HEK293 (cell line): Measurements from ENCODE around the gene MCRIP1.

Experiments
- CTCF ChIA-PET: fragments of 350-600 bp; formaldehyde crosslinking; extraction: SDS; loops from one replicate; lab custom pipeline; 2021; ENCODE audit warnings: antibody characterized with exemption; lab: Yijun Ruan, JAX
- POLR2A ChIA-PET: fragments of 300-600 bp; formaldehyde crosslinking; extraction: SDS; loops from one replicate; lab custom pipeline; 2020; ENCODE audit warnings: antibody characterized with exemption, inconsistent platforms; lab: Yijun Ruan, JAX
- H3K27ac ChIP-seq: fragments of 200-500 bp; sonication (Bioruptor generic); 2 replicates; pipeline ENCODE4 v1.5.1; 2014; ENCODE audit warnings: low read depth, low read length, control low read depth, inconsistent platforms; ENCODE audit errors: extremely low read depth
- H3K36me3 ChIP-seq, 2 experiments: fragments of 200-500 bp in 1 of 2; sonication (Bioruptor generic) in 1 of 2; 1 replicate in 1 of 2; 2 replicates in 1 of 2; pipeline ENCODE4 v1.5.1; 2014 to 2017; ENCODE audit warnings: inconsistent platforms in 2 of 2, low read length in 2 of 2; ENCODE audit not compliant: control insufficient read depth in 2 of 2, insufficient read depth in 1 of 2
- H3K4me1 ChIP-seq: fragments of 200-500 bp; sonication (Bioruptor generic); 2 replicates; pipeline ENCODE4 v1.5.1; 2014; ENCODE audit warnings: mild to moderate bottlenecking, low read length, inconsistent platforms; ENCODE audit not compliant: control insufficient read depth, insufficient read depth
- H3K4me3 ChIP-seq: 2 replicates; pipeline ENCODE4 v1.5.1; 2011; ENCODE audit warnings: low read depth, mild to moderate bottlenecking, control low read depth, low read length, moderate library complexity
- H3K9me3 ChIP-seq: fragments of 200-500 bp; sonication (Bioruptor generic); 2 replicates; pipeline ENCODE4 v1.5.1; 2014; ENCODE audit warnings: low read depth, low read length, inconsistent platforms; ENCODE audit not compliant: control insufficient read depth, insufficient read depth
- HOXC10 ChIP-seq: sonication (generic); formaldehyde crosslinking; IDR thresholded peaks from 2 replicates; pipeline ENCODE4 v1.8.1; 2023; ENCODE audit warnings: mild to moderate bottlenecking, missing genetic modification reagents
- KLF1 ChIP-seq: fragments of 450-650 bp; formaldehyde crosslinking; IDR thresholded peaks from 2 replicates; pipeline ENCODE4 v1.5.1; 2016; ENCODE audit warnings: missing biosample characterization, missing genetic modification characterization
- KLF7 ChIP-seq: fragments of 450-650 bp; formaldehyde crosslinking; IDR thresholded peaks from 2 replicates; pipeline ENCODE4 v1.5.1; 2016; ENCODE audit warnings: missing biosample characterization, missing genetic modification characterization, borderline replicate concordance
- RBAK ChIP-seq: fragments of 450-650 bp; formaldehyde crosslinking; IDR thresholded peaks from 2 replicates; pipeline ENCODE4 v1.5.1; 2016; ENCODE audit warnings: missing biosample characterization, missing genetic modification characterization
- SCRT2 ChIP-seq: fragments of 450-650 bp; formaldehyde crosslinking; IDR thresholded peaks from 2 replicates; pipeline ENCODE4 v1.5.1; 2016; ENCODE audit warnings: missing biosample characterization, missing genetic modification characterization
- ZBTB20 ChIP-seq: fragments of 450-650 bp; formaldehyde crosslinking; IDR thresholded peaks from 2 replicates; pipeline ENCODE4 v1.5.1; 2016; ENCODE audit warnings: missing biosample characterization, missing genetic modification characterization
- ZBTB21 ChIP-seq: fragments of 450-650 bp; formaldehyde crosslinking; IDR thresholded peaks from 2 replicates; pipeline ENCODE4 v1.5.1; 2017; ENCODE audit warnings: missing biosample characterization, missing genetic modification characterization
- ZBTB26 ChIP-seq: fragments of 450-650 bp; formaldehyde crosslinking; optimal IDR thresholded peaks from 2 replicates; pipeline ENCODE3; 2016; ENCODE audit warnings: missing biosample characterization, mild to moderate bottlenecking, missing genetic modification characterization
- ZFP69B ChIP-seq: fragments of 450-650 bp; formaldehyde crosslinking; IDR thresholded peaks from 2 replicates; pipeline ENCODE4 v1.5.1; 2016; ENCODE audit warnings: missing biosample characterization, missing genetic modification characterization
- ZNF140 ChIP-seq: fragments of 450-650 bp; formaldehyde crosslinking; IDR thresholded peaks from 2 replicates; pipeline ENCODE4 v1.5.1; 2016; ENCODE audit warnings: missing biosample characterization, missing genetic modification characterization
- ZNF146 ChIP-seq: fragments of 450-650 bp; formaldehyde crosslinking; IDR thresholded peaks from 2 replicates; pipeline ENCODE4 v1.5.1; 2016; ENCODE audit warnings: missing biosample characterization, missing genetic modification characterization
- ZNF155 ChIP-seq: fragments of 450-650 bp; formaldehyde crosslinking; IDR thresholded peaks from 2 replicates; pipeline ENCODE4 v1.5.1; 2016; ENCODE audit warnings: missing biosample characterization, missing genetic modification characterization
- ZNF157 ChIP-seq: fragments of 450-650 bp; formaldehyde crosslinking; IDR thresholded peaks from 2 replicates; pipeline ENCODE4 v1.5.1; 2016; ENCODE audit warnings: missing biosample characterization, missing genetic modification characterization
- ZNF394 ChIP-seq: fragments of 450-650 bp; formaldehyde crosslinking; IDR thresholded peaks from 2 replicates; pipeline ENCODE4 v1.5.1; 2016; ENCODE audit warnings: missing biosample characterization, missing genetic modification characterization, mild to moderate bottlenecking, moderate library complexity, borderline replicate concordance
- ZNF416 ChIP-seq: fragments of 450-650 bp; formaldehyde crosslinking; IDR thresholded peaks from 2 replicates; pipeline ENCODE4 v1.5.1; 2016; ENCODE audit warnings: missing biosample characterization, missing genetic modification characterization
- ZNF423 ChIP-seq: fragments of 450-650 bp; formaldehyde crosslinking; IDR thresholded peaks from 2 replicates; pipeline ENCODE4 v1.5.1; 2016; ENCODE audit warnings: missing biosample characterization, missing genetic modification characterization
- ZNF514 ChIP-seq: fragments of 450-650 bp; formaldehyde crosslinking; IDR thresholded peaks from 2 replicates; pipeline ENCODE4 v1.5.1; 2016; ENCODE audit warnings: missing biosample characterization, missing genetic modification characterization
- ZNF518A ChIP-seq: fragments of 450-650 bp; formaldehyde crosslinking; conservative IDR thresholded peaks from 2 replicates; pipeline ENCODE4 v1.5.1; 2016; ENCODE audit warnings: low read depth, missing biosample characterization, missing genetic modification characterization
- ZNF610 ChIP-seq: fragments of 450-650 bp; formaldehyde crosslinking; IDR thresholded peaks from 2 replicates; pipeline ENCODE4 v1.5.1; 2016; ENCODE audit warnings: missing biosample characterization, missing genetic modification characterization, borderline replicate concordance
- ZNF785 ChIP-seq: fragments of 450-650 bp; formaldehyde crosslinking; IDR thresholded peaks from 2 replicates; pipeline ENCODE4 v1.5.1; 2016; ENCODE audit warnings: missing biosample characterization, missing genetic modification characterization
- TF ChIP-seq, protein P1 (sequence below): fragments of 450-650 bp; formaldehyde crosslinking; IDR thresholded peaks from 2 replicates; pipeline ENCODE4 v1.5.1; 2016; ENCODE audit warnings: missing biosample characterization, missing genetic modification characterization, borderline replicate concordance

The MCRIP1 gene

DNA sequence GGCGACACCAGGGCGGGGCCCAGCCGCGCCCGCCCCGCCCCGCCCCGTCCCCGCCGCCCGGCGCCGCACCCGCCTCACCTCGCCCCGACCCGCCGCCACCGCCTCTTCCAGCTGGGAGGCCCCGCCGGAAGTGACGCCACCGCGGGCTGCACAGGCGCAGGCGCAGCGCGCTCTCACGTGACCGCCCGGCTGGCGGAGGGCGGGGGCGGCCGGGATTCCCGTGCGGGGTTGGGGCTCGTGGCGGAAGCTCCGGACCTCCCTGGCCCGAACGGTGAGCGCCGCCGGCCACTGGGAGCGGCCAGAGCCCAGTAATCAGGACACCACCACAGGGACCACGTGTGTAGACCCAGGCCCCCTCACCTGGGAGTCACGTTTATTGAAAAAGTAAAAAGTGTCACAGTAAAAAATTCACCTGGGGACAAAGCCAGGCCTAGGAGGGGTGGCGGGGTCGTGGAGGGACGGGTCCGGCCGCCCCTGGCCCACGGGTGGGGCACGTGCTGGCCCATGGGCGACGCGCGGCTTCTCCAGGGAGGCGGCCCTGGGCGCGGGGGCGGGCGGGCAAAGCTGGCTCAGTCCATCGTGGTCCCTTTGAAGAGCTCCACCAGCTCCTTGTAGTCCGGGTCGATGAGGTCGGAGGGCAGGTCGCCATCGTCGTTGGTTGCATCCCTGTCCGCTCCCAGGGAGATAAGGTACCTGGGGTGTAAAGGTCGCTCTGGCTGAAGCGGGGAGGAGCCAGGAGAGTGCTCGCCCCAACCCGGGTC, at the start of gene MCRIP1 (continued):
- TF ChIP-seq ZNF146 (no peak), ZNF140 (tag by site-specific recombination) (no peak), ZNF155 (tag by site-specific recombination) (no peak), KLF1 (peak; percentile 65), ZNF423 (tag by site-specific recombination) (no peak), ZBTB20 (tag by site-specific recombination) (no peak), ZNF785 (tag by site-specific recombination) (no peak), ZNF514 (no peak), ZNF394 (0 out of 2 replicates have a peak, but pooled peaks have one; percentile 32)

DNA sequence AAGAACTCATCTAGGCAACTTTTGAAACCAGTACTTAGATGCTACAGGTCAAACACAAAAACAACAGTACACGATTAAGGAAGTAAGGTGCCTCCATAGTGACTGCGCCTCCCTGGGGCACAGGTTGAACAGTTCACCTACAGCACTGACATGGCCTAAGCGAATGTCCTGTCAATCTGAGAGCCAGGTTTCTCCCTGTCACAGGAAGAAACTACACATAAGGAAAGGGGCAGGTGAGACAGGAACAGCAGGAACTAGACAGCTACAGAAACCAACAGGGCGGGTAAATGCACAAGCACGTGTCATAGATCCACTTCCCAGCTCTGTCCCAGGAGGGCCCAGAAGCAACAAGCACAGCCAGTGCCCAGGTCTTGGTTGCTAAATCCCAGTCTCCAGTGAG, 46.0 kb upstream of the MCRIP1 start:
- no peak overlapping the region for H3K27ac ChIP-seq

GRCh38 chr17:81878294-81878693, 45.2 kb upstream of the MCRIP1 start:
- no peak overlapping the region for H3K4me3 ChIP-seq
- no peak overlapping the region for H3K27ac ChIP-seq
- no peaks in the 10 kb centered on the region for H3K4me1 ChIP-seq
- CTCF ChIA-PET = interaction anchor here (0.7 kb wide), 1 partner anchor 251 kb away, joined by 4 read pairs; no protein-coding TSS in a partner anchor
- H3K9me3 ChIP-seq = no peaks in the 10 kb centered on the region
- POLR2A ChIA-PET = interaction anchor here (0.9 to 3.2 kb wide), 2 partner anchors 11 to 14 kb away, joined by 6 to 9 read pairs; partner anchors contain the start of genes ALYREF and ANAPC11
- peaks cover 51 to 60% of the 10 kb centered on the region in 2 experiments for H3K36me3 ChIP-seq
- TF ChIP-seq ZFP69B (tag by site-specific recombination) (no peak), ZNF416 (tag by site-specific recombination) (no peak), ZNF157 (tag by site-specific recombination) (no peak), ZNF518A (tag by site-specific recombination) (no peak), RBAK (tag by site-specific recombination) (no peak), HOXC10 (no peak), ZBTB21 (tag by site-specific recombination) (no peak), ZNF610 (tag by site-specific recombination) (no peak), ZBTB26 (tag by site-specific recombination) (no peak)
- TF ChIP-seq, protein P1, sequence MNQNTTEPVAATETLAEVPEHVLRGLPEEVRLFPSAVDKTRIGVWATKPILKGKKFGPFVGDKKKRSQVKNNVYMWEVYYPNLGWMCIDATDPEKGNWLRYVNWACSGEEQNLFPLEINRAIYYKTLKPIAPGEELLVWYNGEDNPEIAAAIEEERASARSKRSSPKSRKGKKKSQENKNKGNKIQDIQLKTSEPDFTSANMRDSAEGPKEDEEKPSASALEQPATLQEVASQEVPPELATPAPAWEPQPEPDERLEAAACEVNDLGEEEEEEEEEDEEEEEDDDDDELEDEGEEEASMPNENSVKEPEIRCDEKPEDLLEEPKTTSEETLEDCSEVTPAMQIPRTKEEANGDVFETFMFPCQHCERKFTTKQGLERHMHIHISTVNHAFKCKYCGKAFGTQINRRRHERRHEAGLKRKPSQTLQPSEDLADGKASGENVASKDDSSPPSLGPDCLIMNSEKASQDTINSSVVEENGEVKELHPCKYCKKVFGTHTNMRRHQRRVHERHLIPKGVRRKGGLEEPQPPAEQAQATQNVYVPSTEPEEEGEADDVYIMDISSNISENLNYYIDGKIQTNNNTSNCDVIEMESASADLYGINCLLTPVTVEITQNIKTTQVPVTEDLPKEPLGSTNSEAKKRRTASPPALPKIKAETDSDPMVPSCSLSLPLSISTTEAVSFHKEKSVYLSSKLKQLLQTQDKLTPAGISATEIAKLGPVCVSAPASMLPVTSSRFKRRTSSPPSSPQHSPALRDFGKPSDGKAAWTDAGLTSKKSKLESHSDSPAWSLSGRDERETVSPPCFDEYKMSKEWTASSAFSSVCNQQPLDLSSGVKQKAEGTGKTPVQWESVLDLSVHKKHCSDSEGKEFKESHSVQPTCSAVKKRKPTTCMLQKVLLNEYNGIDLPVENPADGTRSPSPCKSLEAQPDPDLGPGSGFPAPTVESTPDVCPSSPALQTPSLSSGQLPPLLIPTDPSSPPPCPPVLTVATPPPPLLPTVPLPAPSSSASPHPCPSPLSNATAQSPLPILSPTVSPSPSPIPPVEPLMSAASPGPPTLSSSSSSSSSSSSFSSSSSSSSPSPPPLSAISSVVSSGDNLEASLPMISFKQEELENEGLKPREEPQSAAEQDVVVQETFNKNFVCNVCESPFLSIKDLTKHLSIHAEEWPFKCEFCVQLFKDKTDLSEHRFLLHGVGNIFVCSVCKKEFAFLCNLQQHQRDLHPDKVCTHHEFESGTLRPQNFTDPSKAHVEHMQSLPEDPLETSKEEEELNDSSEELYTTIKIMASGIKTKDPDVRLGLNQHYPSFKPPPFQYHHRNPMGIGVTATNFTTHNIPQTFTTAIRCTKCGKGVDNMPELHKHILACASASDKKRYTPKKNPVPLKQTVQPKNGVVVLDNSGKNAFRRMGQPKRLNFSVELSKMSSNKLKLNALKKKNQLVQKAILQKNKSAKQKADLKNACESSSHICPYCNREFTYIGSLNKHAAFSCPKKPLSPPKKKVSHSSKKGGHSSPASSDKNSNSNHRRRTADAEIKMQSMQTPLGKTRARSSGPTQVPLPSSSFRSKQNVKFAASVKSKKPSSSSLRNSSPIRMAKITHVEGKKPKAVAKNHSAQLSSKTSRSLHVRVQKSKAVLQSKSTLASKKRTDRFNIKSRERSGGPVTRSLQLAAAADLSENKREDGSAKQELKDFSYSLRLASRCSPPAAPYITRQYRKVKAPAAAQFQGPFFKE (tag by site-specific recombination) = no peak

More for the DNA sequence above, 46.0 kb upstream of the MCRIP1 start:
- no peaks in the 10 kb centered on the region for H3K9me3 ChIP-seq
- TF ChIP-seq SCRT2 (0 out of 2 replicates have a peak, but pooled peaks have one; percentile 54), KLF7 (tag by site-specific recombination) (no peak)
- H3K4me1 ChIP-seq = no peaks in the 10 kb centered on the region
- no peak overlapping the region for H3K4me3 ChIP-seq
- CTCF ChIA-PET = interaction anchor here (1.2 to 2.7 kb wide), 2 partner anchors 9 to 140 kb away, joined by 3 to 15 read pairs; partner anchors contain the start of gene ARHGDIA
- POLR2A ChIA-PET = interaction anchor here (0.6 to 3.2 kb wide), 4 partner anchors 9 to 45 kb away, joined by 3 to 9 read pairs (median 3); partner anchors contain the start of gene PCYT2
- H3K36me3 ChIP-seq = peaks cover 55 to 67% of the 10 kb centered on the region in 2 experiments
